ENCODE measurements around the gene LIME1.
A peak's percentile ranks its signal among the peaks of the same experiment; 100 is the strongest.
"Not testable (repeated sequence)": the region's sequence is repeated elsewhere in the genome, so short reads cannot be mapped to it uniquely, and the experiment has no call there.

Gene LIME1

GRCh38 chr20:63771046-63771707, 34.7 kb downstream of the LIME1 start:
- DNase-seq (ENCODE audit: low read depth, low spot score): no peak

GRCh38 chr20:63772781-63773518, 36.5 kb downstream of the LIME1 start:
- no peak for DNase-seq (ENCODE audit: low read depth, low spot score)

GRCh38 chr20:63773571-63774241, 37.2 kb downstream of the LIME1 start:
- DNase-seq (ENCODE audit: low read depth, low spot score): no peak

GRCh38 chr20:63774306-63774705, 37.8 kb downstream of the LIME1 start:
- peak; percentile 77 for DNase-seq (ENCODE audit: low read depth, low spot score)

GRCh38 chr20:63775096-63775978, 38.9 kb downstream of the LIME1 start:
- no peak for DNase-seq (ENCODE audit: low read depth, low spot score)

- DNase-seq (ENCODE audit: low read depth, low spot score): not testable (repeated sequence)
These were observed 40.4 kb downstream of the LIME1 start for GRCh38 chr20:63776875-63777274.

- DNase-seq (ENCODE audit: low read depth, low spot score): no peak
These were observed 41.1 kb downstream of the LIME1 start for GRCh38 chr20:63777614-63778013.

GRCh38 chr20:63778034-63778752, 41.7 kb downstream of the LIME1 start:
- DNase-seq (ENCODE audit: low read depth, low spot score): no peak

GRCh38 chr20:63778857-63779256, 42.4 kb downstream of the LIME1 start:
- no peak for DNase-seq (ENCODE audit: low read depth, low spot score)

- no peak for DNase-seq (ENCODE audit: low read depth, low spot score)
These were observed 44.7 kb downstream of the LIME1 start for GRCh38 chr20:63781181-63781580.

GRCh38 chr20:63782051-63782471, 45.6 kb downstream of the LIME1 start:
- no peak for DNase-seq (ENCODE audit: low read depth, low spot score)

- DNase-seq (ENCODE audit: low read depth, low spot score): no peak
These were observed 46.1 kb downstream of the LIME1 start for GRCh38 chr20:63782521-63782971.

- DNase-seq (ENCODE audit: low read depth, low spot score): no peak
These were observed 47.5 kb downstream of the LIME1 start for GRCh38 chr20:63783970-63784369.

GRCh38 chr20:63785691-63786131, 49.2 kb downstream of the LIME1 start:
- no peak for DNase-seq (ENCODE audit: low read depth, low spot score)

GRCh38 chr20:63787302-63787701, 50.8 kb downstream of the LIME1 start:
- DNase-seq (ENCODE audit: low read depth, low spot score): no peak

GRCh38 chr20:63787749-63788148, 51.3 kb downstream of the LIME1 start:
- DNase-seq (ENCODE audit: low read depth, low spot score): no peak
